Osteoblast (primary cell): ENCODE results near the gene GAS7. TPM values are rescaled to one million over a fixed set of nuclear protein-coding genes. Genes with fewer than 3 reads are reported as not detected.

Experiments
- DNase-seq: peaks from one replicate; pipeline ENCODE4 v3.0.0; 2011; ENCODE audit warnings: low spot score, mixed read lengths; ENCODE audit not compliant: insufficient read length; ENCODE audit errors: missing footprints
- H2AFZ ChIP-seq: 2 replicates; pipeline ENCODE4 v1.6.0; 2011; ENCODE audit warnings: mild to moderate bottlenecking, low read length
- H3K27ac ChIP-seq: 2 replicates; pipeline ENCODE4 v1.5.1; 2011; ENCODE audit warnings: mild to moderate bottlenecking, low read depth, low read length, moderate library complexity
- H3K27me3 ChIP-seq: 2 replicates; pipeline ENCODE4 v1.6.0; 2012; ENCODE audit warnings: mild to moderate bottlenecking, control low read depth, inconsistent platforms, low read length, moderate library complexity; ENCODE audit not compliant: insufficient read depth
- H3K36me3 ChIP-seq: 2 replicates; pipeline ENCODE4 v1.5.1; 2011; ENCODE audit warnings: mild to moderate bottlenecking, low read length, control low read depth, moderate library complexity; ENCODE audit not compliant: insufficient read depth
- H3K4me1 ChIP-seq: 2 replicates; pipeline ENCODE4 v1.5.1; 2011; ENCODE audit warnings: mild to moderate bottlenecking, low read length, control low read depth, moderate library complexity; ENCODE audit not compliant: insufficient read depth
- H3K4me2 ChIP-seq: 2 replicates; pipeline ENCODE4 v1.6.0; 2011; ENCODE audit warnings: mild to moderate bottlenecking, low read length; ENCODE audit not compliant: insufficient read depth
- H3K4me3 ChIP-seq: fragments of 200-600 bp; sonication (generic); 3 replicates; pipeline ENCODE4 v1.5.1; 2012; ENCODE audit warnings: mild to moderate bottlenecking, low read length, inconsistent platforms; ENCODE audit not compliant: insufficient read depth
- H3K79me2 ChIP-seq: 2 replicates; pipeline ENCODE4 v1.6.0; 2012; ENCODE audit warnings: mild to moderate bottlenecking, low read length, control low read depth, inconsistent platforms; ENCODE audit not compliant: insufficient read depth
- H3K9me3 ChIP-seq: 2 replicates; pipeline ENCODE4 v1.5.1; 2011; ENCODE audit warnings: low read depth, low read length, control low read depth
- H4K20me1 ChIP-seq: 2 replicates; pipeline ENCODE4 v1.6.0; 2012; ENCODE audit warnings: mild to moderate bottlenecking, low read length, control low read depth; ENCODE audit not compliant: insufficient read depth
- CTCF ChIP-seq: IDR thresholded peaks from 2 replicates; pipeline ENCODE4 v1.5.1; 2011; ENCODE audit warnings: mild to moderate bottlenecking, low read depth, low read length, moderate library complexity; ENCODE audit errors: extremely low read depth
- total RNA-seq: library from RNA; depleted of rRNA; stranded (reverse); fragments of >200 nt; gene quantifications from 2 replicates; pipeline ENCODE4 v1.2.3, GENCODE V29; 2012

The GAS7 gene
- total RNA-seq, 1 donor, result 3.6 TPM

GRCh38 chr17:9971991-9972390 lies 226.4 kb downstream of the GAS7 start:
- Histone ChIP-seq H3K9me3 (no peaks in the 10 kb centered on the region), H3K4me3 (no peak overlapping the region), H3K4me2 (no peak overlapping the region), H3K79me2 (no peaks in the 10 kb centered on the region), H3K36me3 (no peaks in the 10 kb centered on the region), H3K27ac (no peak overlapping the region), H2AFZ (no peak overlapping the region), H4K20me1 (no peaks in the 10 kb centered on the region), H3K4me1 (no peaks in the 10 kb centered on the region), H3K27me3 (no peaks in the 10 kb centered on the region)
- TF ChIP-seq CTCF, result no peak
- no peak for DNase-seq

- H3K36me3 ChIP-seq, result no peaks in the 10 kb centered on the region
- no peaks in the 10 kb centered on the region for H3K27me3 ChIP-seq
- no peaks in the 10 kb centered on the region for H4K20me1 ChIP-seq
- H2AFZ ChIP-seq, result no peak overlapping the region
- DNase-seq, result no peak
- no peaks in the 10 kb centered on the region for H3K4me1 ChIP-seq
- no peak overlapping the region for H3K4me3 ChIP-seq
- no peak overlapping the region for H3K27ac ChIP-seq
- no peak overlapping the region for H3K4me2 ChIP-seq
- no peaks in the 10 kb centered on the region for H3K9me3 ChIP-seq
- no peak for TF ChIP-seq CTCF
- no peaks in the 10 kb centered on the region for H3K79me2 ChIP-seq
These were observed 229.0 kb downstream of the GAS7 start for GRCh38 chr17:9969301-9969935.

GRCh38 chr17:9968881-9969280 lies 229.5 kb downstream of the GAS7 start:
- H3K27me3 ChIP-seq, result no peaks in the 10 kb centered on the region
- H3K4me3 ChIP-seq, result no peak overlapping the region
- H3K36me3 ChIP-seq, result no peaks in the 10 kb centered on the region
- no peaks in the 10 kb centered on the region for H3K79me2 ChIP-seq
- H2AFZ ChIP-seq, result no peak overlapping the region
- no peak overlapping the region for H3K27ac ChIP-seq
- no peak for DNase-seq
- no peak overlapping the region for H3K4me2 ChIP-seq
- no peak for TF ChIP-seq CTCF
- H3K4me1 ChIP-seq, result no peaks in the 10 kb centered on the region
- no peaks in the 10 kb centered on the region for H3K9me3 ChIP-seq
- no peaks in the 10 kb centered on the region for H4K20me1 ChIP-seq

GRCh38 chr17:9968008-9968407 lies 230.4 kb downstream of the GAS7 start:
- no peak overlapping the region for H3K27ac ChIP-seq
- H3K4me3 ChIP-seq, result no peak overlapping the region
- H3K9me3 ChIP-seq, result no peaks in the 10 kb centered on the region
- no peaks in the 10 kb centered on the region for H3K4me1 ChIP-seq
- no peaks in the 10 kb centered on the region for H3K27me3 ChIP-seq
- H3K36me3 ChIP-seq, result no peaks in the 10 kb centered on the region
- H2AFZ ChIP-seq, result no peak overlapping the region
- H4K20me1 ChIP-seq, result no peaks in the 10 kb centered on the region
- H3K4me2 ChIP-seq, result no peak overlapping the region
- no peak for DNase-seq
- no peaks in the 10 kb centered on the region for H3K79me2 ChIP-seq
- no peak for TF ChIP-seq CTCF
